NB4 (cell line): ENCODE results near the gene PCP4.

Source experiments
- CTCF ChIP-seq: IDR thresholded peaks from one replicate; pipeline ENCODE4 v1.5.1; 2012; ENCODE audit warnings: low read depth, low read length
- MYC ChIP-seq: IDR thresholded peaks from 2 replicates; pipeline ENCODE4 v1.6.1; 2011; ENCODE audit warnings: low read depth, low read length
- POLR2A ChIP-seq: IDR thresholded peaks from 2 replicates; pipeline ENCODE4 v1.6.1; 2011; ENCODE audit warnings: mild to moderate bottlenecking; ENCODE audit not compliant: insufficient read length; ENCODE audit errors: extremely low read depth

- TF ChIP-seq CTCF (no peak), POLR2A (no peak), MYC (no peak)
Measured at GRCh38 chr21:39849014-39849655, 18.1 kb upstream of the PCP4 start.
